GM18520 (cell line): ENCODE measurements around the gene GFY.
A peak's percentile ranks its signal among the peaks of the same experiment; 100 is the strongest.
"Not testable (repeated sequence)": the region's sequence is repeated elsewhere in the genome, so short reads cannot be mapped to it uniquely, and the experiment has no call there.

ENCODE experiments used
- ATAC-seq: cut with Tn5 transposase; IDR thresholded peaks from one replicate; pipeline ENCODE4 v1.9.1; 2021; ENCODE audit not compliant: unreplicated experiment

The GFY gene

DNA sequence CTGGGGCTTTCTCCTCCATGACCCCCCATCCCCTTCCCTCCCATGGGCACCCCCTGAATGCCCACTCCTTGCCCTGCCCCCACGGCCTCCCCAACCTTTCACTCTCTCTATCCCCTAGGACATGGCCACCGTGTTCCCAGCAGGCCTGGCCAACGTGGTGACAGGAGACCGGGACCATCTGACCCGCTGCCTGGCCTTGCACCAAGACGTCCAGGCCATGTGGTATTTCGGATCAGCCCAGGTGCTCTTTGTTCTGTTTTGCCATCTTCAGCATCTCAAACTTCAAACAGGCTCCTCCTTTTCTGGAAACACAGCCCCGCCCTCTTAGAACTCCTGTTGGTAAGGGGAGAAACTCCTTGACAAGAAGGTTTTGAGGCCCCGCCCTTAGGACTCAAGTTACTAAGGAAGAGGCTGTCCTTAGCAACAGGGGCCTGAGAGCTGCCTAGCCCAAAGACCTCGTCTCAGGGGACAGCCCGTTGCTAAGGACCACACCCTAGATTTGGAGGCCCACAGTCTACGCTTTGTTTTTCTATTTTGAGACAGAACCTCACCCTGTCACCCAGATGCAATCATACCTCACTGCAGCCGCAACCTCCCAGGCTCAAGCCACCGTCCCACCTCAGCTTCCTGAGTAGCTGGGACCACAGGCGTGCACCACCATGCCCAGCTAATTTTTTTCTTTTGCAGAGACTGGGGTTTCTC is 43.7 kb downstream of the GFY start:
- peak; percentile 46 for ATAC-seq

DNA sequence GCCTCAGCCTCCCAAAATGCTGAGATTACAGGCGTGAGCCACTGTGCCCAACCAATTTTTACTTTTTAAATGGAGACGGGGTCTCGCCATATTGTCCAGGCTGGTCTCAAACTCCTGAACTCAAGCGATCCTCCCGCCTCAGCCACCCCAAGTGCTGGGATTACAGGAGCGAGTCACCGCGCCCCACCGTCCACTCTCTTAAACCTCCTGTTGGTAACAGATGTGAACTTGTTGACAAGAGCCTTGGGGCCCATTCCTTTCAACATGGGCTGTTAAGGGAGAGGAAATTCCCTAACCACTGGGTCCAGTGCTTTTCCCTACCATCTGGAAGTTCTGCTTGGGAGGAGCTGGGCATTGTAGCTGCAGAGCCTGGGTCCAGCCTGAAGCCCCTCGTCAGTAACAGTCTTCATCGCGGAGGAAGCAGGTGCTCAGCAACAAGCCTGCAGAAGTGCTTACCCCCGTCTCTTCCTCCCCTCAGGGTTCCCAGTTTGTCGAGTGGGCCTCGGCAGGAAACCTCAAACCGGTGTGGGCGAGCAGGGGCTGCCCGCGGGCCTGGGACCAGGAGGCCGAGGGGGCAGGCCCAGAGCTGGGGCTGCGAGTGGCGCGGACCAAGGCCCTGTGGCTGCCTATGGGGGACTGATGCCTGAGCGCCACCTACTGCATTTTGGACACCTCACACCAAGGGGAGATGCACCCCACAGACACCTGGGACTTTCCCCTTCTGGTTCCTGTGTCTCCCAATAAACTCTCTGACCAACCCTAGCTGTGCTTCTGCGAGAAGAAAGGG is 44.8 kb downstream of the GFY start:
- peak; percentile 42 for ATAC-seq

DNA sequence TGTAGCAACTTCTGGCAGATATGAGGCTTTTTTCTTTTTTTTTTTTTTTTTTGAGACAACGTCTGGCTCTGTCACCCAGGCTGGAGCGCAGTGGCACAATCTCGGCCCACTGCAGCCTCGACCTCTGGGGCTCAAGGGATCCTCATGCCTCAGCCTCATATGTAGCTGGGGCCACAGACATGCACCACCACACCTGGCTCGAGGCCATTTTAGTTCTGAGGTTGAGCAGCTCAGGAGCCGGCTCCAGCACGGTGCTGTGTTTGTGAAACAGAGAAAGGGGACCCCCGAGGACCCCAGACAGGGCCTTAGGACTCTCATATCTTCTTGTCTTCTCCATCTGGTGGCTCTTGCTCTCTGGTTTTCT is 45.4 kb downstream of the GFY start:
- ATAC-seq = no peak

DNA sequence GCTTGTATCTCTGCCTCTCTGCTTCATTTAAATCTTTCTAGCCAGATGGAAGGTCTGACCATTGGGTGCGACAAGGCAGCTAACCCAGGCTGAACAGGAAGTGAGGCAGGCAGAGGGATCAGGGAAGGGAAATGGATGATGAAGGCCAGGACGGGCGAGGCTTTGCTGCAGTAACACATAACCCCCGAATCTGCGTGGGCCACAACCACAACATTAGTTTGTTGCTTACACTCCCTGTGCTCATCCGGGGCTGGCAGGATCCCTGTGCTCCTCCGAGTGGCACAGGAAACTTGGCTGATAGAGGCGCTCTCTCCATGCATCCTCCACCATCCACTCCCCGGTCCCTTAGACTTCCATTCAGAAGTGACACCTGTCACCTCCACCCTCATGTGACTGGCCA is 47.7 kb downstream of the GFY start:
- no peak for ATAC-seq

DNA sequence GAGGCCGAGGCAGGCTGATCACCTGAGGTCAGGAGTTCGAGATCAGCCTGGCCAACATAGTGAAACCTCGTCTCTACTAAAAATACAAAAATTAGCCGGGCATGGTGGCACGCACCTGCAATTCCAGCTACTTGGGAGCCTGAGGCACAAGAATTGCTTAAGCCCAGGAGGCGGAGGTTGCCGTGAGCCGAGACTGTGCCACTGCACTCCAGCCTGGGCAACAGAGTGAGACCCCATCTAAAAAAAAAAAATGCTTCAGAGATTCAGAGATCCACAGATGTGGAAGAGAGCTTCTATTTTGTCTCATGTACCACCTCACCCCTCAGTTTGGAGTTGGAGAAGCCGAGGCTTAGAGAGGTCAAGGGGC is 48.3 kb downstream of the GFY start:
- not testable (repeated sequence) for ATAC-seq

DNA sequence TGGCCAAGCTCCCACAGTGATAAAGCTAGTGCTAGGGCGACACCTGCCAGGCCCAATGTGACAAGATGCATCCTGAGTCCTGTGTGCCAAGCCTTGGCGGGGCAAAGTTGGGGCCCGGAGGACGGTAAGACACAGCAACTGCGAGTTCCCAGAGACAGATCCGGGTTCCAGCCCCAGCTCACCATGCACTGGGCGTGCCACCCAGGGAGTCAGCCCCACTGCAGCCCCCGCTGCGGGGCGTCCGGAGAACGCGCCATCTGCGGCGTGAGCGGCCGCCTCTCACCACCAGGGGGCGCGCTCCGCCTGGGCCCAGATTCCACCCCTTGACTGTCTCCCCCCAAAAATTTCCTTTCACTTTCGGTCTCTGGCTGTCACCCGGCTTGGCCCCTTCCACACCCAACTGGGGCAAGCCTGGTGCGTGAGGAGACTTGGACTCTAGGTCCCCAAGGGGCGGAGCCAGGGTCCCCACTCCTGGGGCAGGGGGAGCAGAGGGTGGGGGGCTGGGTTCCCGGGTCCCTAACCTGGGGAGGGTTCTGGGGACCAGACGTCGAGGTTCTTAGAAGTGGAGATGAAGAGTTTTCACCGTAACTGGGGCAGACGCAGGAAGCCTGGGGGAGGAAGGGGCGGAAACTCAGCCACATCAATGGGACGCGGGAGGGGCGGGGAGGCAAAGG is 48.8 kb downstream of the GFY start, which contains the start of gene FLT3LG:
FLT3LG (plus strand) TSS at position 348 of the 674 bp plus-strand sequence. CDS start 425 bp downstream, outside the sequence.
- ATAC-seq = peak; percentile 54

DNA sequence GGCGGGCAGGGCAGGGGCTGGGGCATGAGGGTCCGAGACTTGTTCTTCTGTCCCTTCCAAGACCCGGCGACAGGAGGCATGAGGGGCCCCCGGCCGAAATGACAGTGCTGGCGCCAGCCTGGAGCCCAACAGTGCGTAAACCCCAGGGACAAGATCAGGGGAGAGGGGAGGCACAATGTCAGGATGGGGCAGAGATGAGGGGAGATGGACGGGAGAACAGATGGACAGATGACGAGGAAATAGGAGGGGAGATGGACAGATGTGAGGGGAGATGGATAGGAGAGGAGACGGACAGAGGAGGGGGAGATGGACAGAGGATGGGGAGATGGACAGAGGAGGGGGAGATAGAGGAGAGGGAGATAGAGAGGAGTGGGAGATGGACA is 49.3 kb downstream of the GFY start:
- ATAC-seq = no peak

DNA sequence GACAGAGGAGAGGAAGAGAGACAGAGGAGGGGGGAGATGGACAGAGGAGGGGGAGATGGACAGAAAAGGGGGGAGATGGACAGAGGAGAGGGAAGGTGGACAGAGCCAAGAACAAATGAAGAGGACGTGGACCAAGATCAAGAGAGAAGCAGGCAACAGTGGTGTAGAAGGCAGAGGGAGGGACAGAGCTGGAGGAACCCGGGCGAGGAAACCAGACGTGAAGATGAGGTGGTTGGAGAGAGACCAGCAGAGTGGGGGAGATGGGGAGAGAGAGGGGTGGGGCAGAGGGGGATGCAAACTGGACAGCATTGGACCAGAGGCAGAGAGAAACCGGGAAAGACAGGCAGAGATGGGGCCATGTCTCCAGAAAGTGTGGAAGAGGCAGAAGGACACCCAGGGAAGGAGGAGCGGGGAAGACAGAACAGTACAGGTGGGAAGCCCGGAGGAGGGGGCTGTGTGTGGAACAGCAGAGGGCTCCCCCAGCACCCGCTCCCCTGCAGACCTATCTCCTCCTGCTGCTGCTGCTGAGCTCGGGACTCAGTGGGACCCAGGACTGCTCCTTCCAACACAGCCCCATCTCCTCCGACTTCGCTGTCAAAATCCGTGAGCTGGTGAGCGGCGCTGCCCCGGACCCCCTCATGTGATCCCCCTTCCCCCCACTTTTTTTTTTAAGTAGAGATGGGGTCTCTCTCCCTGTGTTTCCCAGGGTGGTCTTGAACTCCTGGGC is 50.2 kb downstream of the GFY start:
- ATAC-seq = no peak

DNA sequence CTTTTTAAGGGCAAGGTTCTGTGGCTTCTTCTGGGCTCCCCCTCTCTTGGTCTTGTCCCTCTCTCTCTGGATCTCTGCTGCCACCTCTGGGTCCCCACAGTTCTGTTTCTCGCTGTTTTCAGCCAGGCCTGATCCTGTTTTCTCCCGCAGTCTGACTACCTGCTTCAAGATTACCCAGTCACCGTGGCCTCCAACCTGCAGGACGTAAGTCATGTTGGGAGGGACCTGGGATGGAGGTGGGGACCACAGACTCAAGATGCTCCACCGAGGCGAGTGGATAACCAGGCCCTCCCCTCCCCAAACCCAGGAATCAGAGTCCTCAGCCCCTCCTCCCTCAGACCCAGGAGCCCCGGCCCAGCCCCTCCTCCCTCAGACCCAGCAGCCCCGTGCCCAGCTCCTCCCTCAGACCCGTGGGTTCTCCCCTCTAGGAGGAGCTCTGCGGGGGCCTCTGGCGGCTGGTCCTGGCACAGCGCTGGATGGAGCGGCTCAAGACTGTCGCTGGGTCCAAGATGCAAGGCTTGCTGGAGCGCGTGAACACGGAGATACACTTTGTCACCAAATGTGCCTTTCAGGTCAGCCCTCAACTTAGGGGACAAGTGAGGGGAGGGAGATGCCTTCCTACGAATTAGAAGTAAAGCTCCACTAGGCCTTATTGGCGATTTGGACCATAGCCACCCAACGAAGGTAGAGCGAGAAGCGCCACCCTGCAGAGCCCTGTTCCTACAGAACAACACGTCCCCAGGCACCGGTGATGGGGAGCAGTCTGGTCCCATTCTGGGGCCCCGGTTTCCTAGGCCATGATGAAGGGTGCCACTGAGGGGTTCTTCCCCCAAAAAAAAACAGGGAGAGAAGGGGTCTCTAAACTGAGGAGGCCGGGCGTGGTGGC is 51.0 kb downstream of the GFY start:
- no peak for ATAC-seq
